ENCODE results near the gene PASK.

Gene PASK

GRCh38 chr2:241082341-241083090 lies 66.8 kb downstream of the PASK start:
- no peaks in the 10 kb centered on the region for H3K4me1 ChIP-seq (ENCODE audit: insufficient read depth, low read length)
- H3K9ac ChIP-seq (ENCODE audit: low read depth, low read length), result no peak overlapping the region
- peaks cover 15% of the 10 kb centered on the region for H3K36me3 ChIP-seq (ENCODE audit: insufficient read depth, low read depth, low read length)
- no peak overlapping the region for H3K27ac ChIP-seq (ENCODE audit: low read length)
- H3K9me3 ChIP-seq (ENCODE audit: insufficient read depth, low read depth, low read length), result no peaks in the 10 kb centered on the region
- no peak overlapping the region for H3K4me3 ChIP-seq (ENCODE audit: low read length)
- no peaks in the 10 kb centered on the region for H3K27me3 ChIP-seq (ENCODE audit: insufficient read depth, low read length)

GRCh38 chr2:241081643-241082340 lies 67.5 kb downstream of the PASK start:
- Histone ChIP-seq H3K4me1 (ENCODE audit: insufficient read depth, low read length) (no peaks in the 10 kb centered on the region), H3K36me3 (ENCODE audit: insufficient read depth, low read depth, low read length) (peaks cover 8% of the 10 kb centered on the region), H3K4me3 (ENCODE audit: low read length) (no peak overlapping the region), H3K27me3 (ENCODE audit: insufficient read depth, low read length) (no peaks in the 10 kb centered on the region), H3K9me3 (ENCODE audit: insufficient read depth, low read depth, low read length) (no peaks in the 10 kb centered on the region), H3K27ac (ENCODE audit: low read length) (no peak overlapping the region), H3K9ac (ENCODE audit: low read depth, low read length) (no peak overlapping the region)

GRCh38 chr2:241081190-241081642 lies 68.1 kb downstream of the PASK start:
- Histone ChIP-seq H3K27ac (ENCODE audit: low read length) (no peak overlapping the region), H3K9ac (ENCODE audit: low read depth, low read length) (no peak overlapping the region), H3K36me3 (ENCODE audit: insufficient read depth, low read depth, low read length) (peaks cover 2% of the 10 kb centered on the region), H3K4me1 (ENCODE audit: insufficient read depth, low read length) (no peaks in the 10 kb centered on the region), H3K27me3 (ENCODE audit: insufficient read depth, low read length) (no peaks in the 10 kb centered on the region), H3K4me3 (ENCODE audit: low read length) (no peak overlapping the region), H3K9me3 (ENCODE audit: insufficient read depth, low read depth, low read length) (no peaks in the 10 kb centered on the region)

GRCh38 chr2:241080405-241081189 lies 68.7 kb downstream of the PASK start:
- Histone ChIP-seq H3K4me3 (ENCODE audit: low read length) (no peak overlapping the region), H3K9ac (ENCODE audit: low read depth, low read length) (no peak overlapping the region), H3K9me3 (ENCODE audit: insufficient read depth, low read depth, low read length) (no peaks in the 10 kb centered on the region), H3K27ac (ENCODE audit: low read length) (no peak overlapping the region), H3K36me3 (ENCODE audit: insufficient read depth, low read depth, low read length) (no peaks in the 10 kb centered on the region), H3K27me3 (ENCODE audit: insufficient read depth, low read length) (no peaks in the 10 kb centered on the region), H3K4me1 (ENCODE audit: insufficient read depth, low read length) (no peaks in the 10 kb centered on the region)

- Histone ChIP-seq H3K27ac (ENCODE audit: low read length) (no peak overlapping the region), H3K4me1 (ENCODE audit: insufficient read depth, low read length) (no peaks in the 10 kb centered on the region), H3K9ac (ENCODE audit: low read depth, low read length) (no peak overlapping the region), H3K27me3 (ENCODE audit: insufficient read depth, low read length) (no peaks in the 10 kb centered on the region), H3K4me3 (ENCODE audit: low read length) (no peak overlapping the region), H3K9me3 (ENCODE audit: insufficient read depth, low read depth, low read length) (no peaks in the 10 kb centered on the region), H3K36me3 (ENCODE audit: insufficient read depth, low read depth, low read length) (no peaks in the 10 kb centered on the region)
Observed at GRCh38 chr2:241074901-241075540, 74.3 kb downstream of the PASK start.

- Histone ChIP-seq H3K4me1 (ENCODE audit: insufficient read depth, low read length) (no peaks in the 10 kb centered on the region), H3K9ac (ENCODE audit: low read depth, low read length) (no peak overlapping the region), H3K36me3 (ENCODE audit: insufficient read depth, low read depth, low read length) (no peaks in the 10 kb centered on the region), H3K27me3 (ENCODE audit: insufficient read depth, low read length) (no peaks in the 10 kb centered on the region), H3K9me3 (ENCODE audit: insufficient read depth, low read depth, low read length) (no peaks in the 10 kb centered on the region), H3K4me3 (ENCODE audit: low read length) (no peak overlapping the region), H3K27ac (ENCODE audit: low read length) (no peak overlapping the region)
Observed at GRCh38 chr2:241074065-241074818, 75.0 kb downstream of the PASK start.

GRCh38 chr2:241073166-241074064 lies 75.9 kb downstream of the PASK start:
- Histone ChIP-seq H3K4me3 (ENCODE audit: low read length) (no peak overlapping the region), H3K9ac (ENCODE audit: low read depth, low read length) (no peak overlapping the region), H3K27me3 (ENCODE audit: insufficient read depth, low read length) (no peaks in the 10 kb centered on the region), H3K4me1 (ENCODE audit: insufficient read depth, low read length) (no peaks in the 10 kb centered on the region), H3K36me3 (ENCODE audit: insufficient read depth, low read depth, low read length) (no peaks in the 10 kb centered on the region), H3K9me3 (ENCODE audit: insufficient read depth, low read depth, low read length) (no peaks in the 10 kb centered on the region), H3K27ac (ENCODE audit: low read length) (no peak overlapping the region)

- Histone ChIP-seq H3K36me3 (ENCODE audit: insufficient read depth, low read depth, low read length) (no peaks in the 10 kb centered on the region), H3K4me1 (ENCODE audit: insufficient read depth, low read length) (no peaks in the 10 kb centered on the region), H3K27me3 (ENCODE audit: insufficient read depth, low read length) (no peaks in the 10 kb centered on the region), H3K9me3 (ENCODE audit: insufficient read depth, low read depth, low read length) (no peaks in the 10 kb centered on the region), H3K9ac (ENCODE audit: low read depth, low read length) (no peak overlapping the region), H3K27ac (ENCODE audit: low read length) (no peak overlapping the region), H3K4me3 (ENCODE audit: low read length) (no peak overlapping the region)
Observed at GRCh38 chr2:241072553-241073165, 76.6 kb downstream of the PASK start.

GRCh38 chr2:241072151-241072550 lies 77.1 kb downstream of the PASK start:
- Histone ChIP-seq H3K4me3 (ENCODE audit: low read length) (no peak overlapping the region), H3K4me1 (ENCODE audit: insufficient read depth, low read length) (no peaks in the 10 kb centered on the region), H3K27ac (ENCODE audit: low read length) (no peak overlapping the region), H3K36me3 (ENCODE audit: insufficient read depth, low read depth, low read length) (no peaks in the 10 kb centered on the region), H3K9me3 (ENCODE audit: insufficient read depth, low read depth, low read length) (no peaks in the 10 kb centered on the region), H3K27me3 (ENCODE audit: insufficient read depth, low read length) (no peaks in the 10 kb centered on the region), H3K9ac (ENCODE audit: low read depth, low read length) (no peak overlapping the region)

- Histone ChIP-seq H3K4me1 (ENCODE audit: insufficient read depth, low read length) (no peaks in the 10 kb centered on the region), H3K27ac (ENCODE audit: low read length) (no peak overlapping the region), H3K27me3 (ENCODE audit: insufficient read depth, low read length) (no peaks in the 10 kb centered on the region), H3K9ac (ENCODE audit: low read depth, low read length) (no peak overlapping the region), H3K4me3 (ENCODE audit: low read length) (no peak overlapping the region), H3K9me3 (ENCODE audit: insufficient read depth, low read depth, low read length) (no peaks in the 10 kb centered on the region), H3K36me3 (ENCODE audit: insufficient read depth, low read depth, low read length) (no peaks in the 10 kb centered on the region)
Observed at GRCh38 chr2:241071677-241072111, 77.6 kb downstream of the PASK start.

Measured in iPS-20b (cell line).